Lower leg skin (tissue), 4 donors: ENCODE results near the gene THBS4. TPM values are rescaled to one million over a fixed set of nuclear protein-coding genes. Genes with fewer than 3 reads are reported as not detected.

ENCODE experiments used
- DNase-seq, 2 donors: peaks; one replicate each; pipeline ENCODE4 v3.0.0-alpha.2; 2019; ENCODE audit warnings: low spot score in 2 of 2
- H3K4me3 ChIP-seq: fragments of 200-600 bp; sonication (generic); 2 replicates; pipeline ENCODE4 v1.5.1; 2017; ENCODE audit warnings: mild to moderate bottlenecking, low read depth; ENCODE audit not compliant: poor library complexity, severe bottlenecking
- POLR2A ChIP-seq, 2 donors: fragments of 450-650 bp; IDR thresholded peaks; one replicate each; pipeline ENCODE4 v1.6.1; 2016 to 2017; ENCODE audit warnings: antibody characterized with exemption in 2 of 2, mild to moderate bottlenecking in 1 of 2, moderate library complexity in 1 of 2
- WGBS, 2 donors: methylation state at CpG; one replicate each; pipeline ENCODE4 v1.1.5; 2018; 5-methylcytosine and 5-hydroxymethylcytosine counted together
- intact Hi-C: fragments of 100-400 bp; cut with DNase I; formaldehyde crosslinking; loops from one replicate; pipeline ENCODE4 v1.15.0; 2023; ENCODE audit warnings: low total_unique reads
- total RNA-seq, 4 donors: library from RNA; depleted of rRNA; stranded (reverse); fragments of >200 nt; gene quantifications; one replicate each; pipeline ENCODE4 v1.1.0, GENCODE V29; 2016
- TF ChIP-seq, protein P1 (sequence below), 3 donors: fragments of 450-650 bp; IDR thresholded peaks; one replicate each; pipeline ENCODE4 v1.5.1; 2016; ENCODE audit warnings: antibody characterized with exemption in 3 of 3, mild to moderate bottlenecking in 3 of 3, moderate library complexity in 2 of 3

The THBS4 gene
- total RNA-seq, 4 donors from 2014 or later: 0.08 to 2.0 (median 0.51) TPM

DNA sequence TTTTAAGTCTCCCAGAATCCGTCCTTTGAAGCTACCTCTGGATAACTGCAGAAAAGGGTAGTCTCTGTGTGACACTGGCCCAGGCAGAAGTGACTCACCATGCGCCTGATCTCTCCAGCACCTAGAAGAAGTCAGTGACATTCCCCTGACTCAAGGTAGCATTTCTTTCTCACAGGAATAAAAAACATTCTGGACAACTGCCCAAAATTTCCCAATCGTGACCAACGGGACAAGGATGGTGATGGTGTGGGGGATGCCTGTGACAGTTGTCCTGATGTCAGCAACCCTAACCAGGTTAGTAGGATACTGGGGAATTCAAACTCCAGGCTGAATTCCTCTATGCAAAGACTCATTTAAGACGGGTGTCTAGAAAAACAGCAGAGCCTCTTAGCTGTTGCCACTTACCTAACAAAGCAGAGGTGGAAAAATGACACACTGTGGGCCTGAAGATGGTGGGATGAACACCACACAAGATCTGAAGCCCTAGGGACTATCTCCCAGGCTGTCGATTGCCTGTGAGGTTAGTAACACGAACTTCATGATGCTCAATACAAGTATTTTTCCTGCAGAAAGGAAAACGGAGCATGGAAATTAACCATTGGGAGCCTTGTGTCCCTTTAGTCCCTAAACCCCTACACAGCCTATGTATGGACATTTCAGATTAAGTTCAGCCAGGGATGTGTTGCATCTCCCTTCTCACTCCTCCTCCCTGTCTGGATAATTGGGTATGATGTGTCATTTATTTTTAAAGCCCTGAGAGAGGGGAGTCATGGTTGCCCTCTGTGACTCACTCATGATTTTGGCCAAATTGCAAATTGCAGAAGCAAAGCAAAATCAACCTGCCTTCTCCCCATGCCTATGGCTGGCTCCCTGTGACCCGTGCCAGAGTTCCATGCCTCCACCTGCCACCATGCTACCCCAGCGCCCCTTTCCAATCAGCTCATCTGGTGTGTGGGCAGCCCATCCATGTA lies 37.2 kb downstream of the THBS4 start:
- TF ChIP-seq, protein P1, sequence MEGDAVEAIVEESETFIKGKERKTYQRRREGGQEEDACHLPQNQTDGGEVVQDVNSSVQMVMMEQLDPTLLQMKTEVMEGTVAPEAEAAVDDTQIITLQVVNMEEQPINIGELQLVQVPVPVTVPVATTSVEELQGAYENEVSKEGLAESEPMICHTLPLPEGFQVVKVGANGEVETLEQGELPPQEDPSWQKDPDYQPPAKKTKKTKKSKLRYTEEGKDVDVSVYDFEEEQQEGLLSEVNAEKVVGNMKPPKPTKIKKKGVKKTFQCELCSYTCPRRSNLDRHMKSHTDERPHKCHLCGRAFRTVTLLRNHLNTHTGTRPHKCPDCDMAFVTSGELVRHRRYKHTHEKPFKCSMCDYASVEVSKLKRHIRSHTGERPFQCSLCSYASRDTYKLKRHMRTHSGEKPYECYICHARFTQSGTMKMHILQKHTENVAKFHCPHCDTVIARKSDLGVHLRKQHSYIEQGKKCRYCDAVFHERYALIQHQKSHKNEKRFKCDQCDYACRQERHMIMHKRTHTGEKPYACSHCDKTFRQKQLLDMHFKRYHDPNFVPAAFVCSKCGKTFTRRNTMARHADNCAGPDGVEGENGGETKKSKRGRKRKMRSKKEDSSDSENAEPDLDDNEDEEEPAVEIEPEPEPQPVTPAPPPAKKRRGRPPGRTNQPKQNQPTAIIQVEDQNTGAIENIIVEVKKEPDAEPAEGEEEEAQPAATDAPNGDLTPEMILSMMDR (IDR thresholded peaks at IDR 0.05): no peak
- TF ChIP-seq POLR2A (IDR thresholded peaks at IDR 0.05): no peak
- H3K4me3 ChIP-seq: no peak overlapping the region
- intact Hi-C loops: loop anchor here (10.0 kb wide), 1 partner anchor 208 kb away; no protein-coding TSS in a partner anchor
- WGBS, 2 donors: 87 to 90% methylated on average over 10 of the region's 10 CpGs
- no peak for DNase-seq

DNA sequence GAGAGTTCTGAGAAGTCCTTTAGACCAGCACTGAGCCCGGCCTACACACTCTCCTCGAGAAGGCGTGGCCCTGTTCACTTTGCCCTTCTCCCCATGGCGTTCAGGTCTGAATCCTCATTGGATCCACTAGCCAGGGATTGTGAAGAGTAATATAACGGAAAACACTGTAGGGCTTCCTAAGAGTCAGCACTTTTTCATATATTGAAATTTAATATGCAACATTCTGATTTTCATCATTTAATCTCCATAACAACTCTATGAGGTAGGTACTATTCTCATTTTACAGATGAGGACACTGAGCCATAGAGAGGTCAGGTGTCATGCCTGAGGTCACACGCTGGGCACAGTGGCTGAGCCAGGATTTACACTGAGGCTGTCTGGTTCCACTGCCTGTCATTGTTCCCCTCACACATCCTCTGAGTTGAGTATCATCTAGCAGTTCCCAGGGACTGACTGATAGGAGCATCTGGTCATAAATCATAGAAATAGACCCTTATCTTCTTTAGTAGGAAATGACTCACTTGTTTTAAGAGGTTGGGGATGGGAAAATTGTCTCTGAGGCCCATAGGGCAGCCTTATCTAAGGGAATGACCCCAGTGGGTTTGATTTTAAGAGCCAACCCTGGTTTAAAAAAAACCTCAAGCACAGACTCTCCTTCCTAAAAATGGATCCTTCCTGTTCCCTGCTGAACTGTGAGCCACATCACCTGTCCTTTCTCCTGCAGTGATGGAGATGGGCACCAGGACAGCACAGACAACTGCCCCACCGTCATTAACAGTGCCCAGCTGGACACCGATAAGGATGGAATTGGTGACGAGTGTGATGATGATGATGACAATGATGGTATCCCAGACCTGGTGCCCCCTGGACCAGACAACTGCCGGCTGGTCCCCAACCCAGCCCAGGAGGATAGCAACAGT lies 41.2 kb downstream of the THBS4 start:
- no peak overlapping the region for H3K4me3 ChIP-seq
- intact Hi-C loops: loop anchor here (10.0 kb wide), 1 partner anchor 212 kb away; no protein-coding TSS in a partner anchor
- no peak for DNase-seq
- WGBS, 2 donors: 89 to 94% methylated on average over 9 to 10 of the region's 10 CpGs
- TF ChIP-seq, protein P1 (IDR thresholded peaks at IDR 0.05): no peak
- TF ChIP-seq POLR2A (IDR thresholded peaks at IDR 0.05): no peak

DNA sequence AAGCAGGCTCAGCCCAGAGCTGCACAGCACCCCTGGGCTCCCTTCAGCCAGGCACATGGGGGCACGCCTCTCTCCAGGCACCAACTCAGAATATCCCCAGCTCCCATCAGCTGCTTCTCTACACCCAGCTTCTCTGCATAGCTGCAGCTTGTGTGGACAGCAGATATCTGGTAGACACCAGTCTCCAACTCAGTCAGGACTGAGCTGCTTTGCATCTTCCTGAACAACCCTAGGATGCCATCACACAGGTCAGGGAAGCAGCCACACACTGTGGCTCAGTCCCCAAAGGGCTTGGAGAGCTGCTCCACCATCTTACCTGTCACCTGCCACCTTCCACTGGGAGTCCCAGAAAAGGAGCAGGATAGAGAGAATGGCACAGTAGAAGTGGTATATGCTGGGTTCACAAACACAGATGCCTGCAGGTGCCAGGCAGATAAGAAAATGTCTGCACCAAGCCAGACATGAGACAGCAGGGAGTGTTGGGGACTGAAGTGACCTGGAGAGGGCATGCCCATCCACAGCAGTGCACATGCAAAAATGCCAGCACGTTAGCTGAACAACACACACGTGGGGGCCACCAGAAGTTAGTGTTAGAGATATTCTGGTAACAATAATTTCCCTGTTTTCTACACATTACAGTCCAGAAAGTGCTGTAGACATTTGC lies 42.0 kb downstream of the THBS4 start:
- TF ChIP-seq, protein P1 (IDR thresholded peaks at IDR 0.05): no peak
- no peak for TF ChIP-seq POLR2A (IDR thresholded peaks at IDR 0.05)
- no peak overlapping the region for H3K4me3 ChIP-seq
- 85 to 94% methylated on average over 3 of the region's 3 CpGs for WGBS, 2 donors
- no peak for DNase-seq
- intact Hi-C loops: loop anchor here (10.0 kb wide), 1 partner anchor 212 kb away; no protein-coding TSS in a partner anchor

DNA sequence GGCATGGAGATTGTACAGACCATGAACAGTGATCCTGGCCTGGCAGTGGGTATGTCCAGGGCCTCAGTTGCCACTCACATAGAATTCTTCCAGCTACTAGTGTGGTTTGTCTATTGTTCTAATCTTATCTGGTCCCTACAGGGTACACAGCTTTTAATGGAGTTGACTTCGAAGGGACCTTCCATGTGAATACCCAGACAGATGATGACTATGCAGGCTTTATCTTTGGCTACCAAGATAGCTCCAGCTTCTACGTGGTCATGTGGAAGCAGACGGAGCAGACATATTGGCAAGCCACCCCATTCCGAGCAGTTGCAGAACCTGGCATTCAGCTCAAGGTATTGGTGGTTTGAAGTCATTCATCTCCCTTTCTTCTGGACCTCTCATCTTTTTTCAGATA lies 43.8 kb downstream of the THBS4 start:
- intact Hi-C loops: loop anchor here (10.0 kb wide), 1 partner anchor 214 kb away; no protein-coding TSS in a partner anchor
- DNase-seq: no peak
- 92 to 94% methylated on average over 4 of the region's 4 CpGs for WGBS, 2 donors
- TF ChIP-seq, protein P1 (IDR thresholded peaks at IDR 0.05): no peak
- no peak for TF ChIP-seq POLR2A (IDR thresholded peaks at IDR 0.05)
- no peak overlapping the region for H3K4me3 ChIP-seq

DNA sequence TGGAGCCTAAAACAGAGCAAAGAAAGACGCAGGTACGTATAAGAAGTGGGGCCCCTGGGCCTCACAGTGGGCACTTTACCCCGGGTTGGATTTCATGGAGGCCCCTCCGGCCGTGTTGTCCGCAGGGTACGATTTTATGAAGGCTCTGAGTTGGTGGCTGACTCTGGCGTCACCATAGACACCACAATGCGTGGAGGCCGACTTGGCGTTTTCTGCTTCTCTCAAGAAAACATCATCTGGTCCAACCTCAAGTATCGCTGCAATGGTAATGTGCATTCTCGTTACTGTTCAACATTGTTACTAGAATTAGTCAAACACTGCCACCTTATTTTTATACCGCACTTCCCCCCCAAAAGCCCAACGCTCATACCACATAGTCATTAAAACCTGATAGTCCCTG lies 47.1 kb downstream of the THBS4 start:
- 89 to 91% methylated on average over 15 of the region's 15 CpGs for WGBS, 2 donors
- H3K4me3 ChIP-seq: no peak overlapping the region
- intact Hi-C loops: no loop called here

More for the DNA sequence above, 47.1 kb downstream of the THBS4 start:
- TF ChIP-seq, protein P1 (IDR thresholded peaks at IDR 0.05): no peak
- TF ChIP-seq POLR2A (IDR thresholded peaks at IDR 0.05): no peak
- DNase-seq: no peak
